Measurements from ENCODE around the gene PLCL1. TPM values are rescaled to one million over a fixed set of nuclear protein-coding genes. Genes with fewer than 3 reads are reported as not detected.

The PLCL1 gene
- total and polyA plus RNA-seq, 8 donors = 0.38 to 1.5 (median 0.73) TPM

DNA sequence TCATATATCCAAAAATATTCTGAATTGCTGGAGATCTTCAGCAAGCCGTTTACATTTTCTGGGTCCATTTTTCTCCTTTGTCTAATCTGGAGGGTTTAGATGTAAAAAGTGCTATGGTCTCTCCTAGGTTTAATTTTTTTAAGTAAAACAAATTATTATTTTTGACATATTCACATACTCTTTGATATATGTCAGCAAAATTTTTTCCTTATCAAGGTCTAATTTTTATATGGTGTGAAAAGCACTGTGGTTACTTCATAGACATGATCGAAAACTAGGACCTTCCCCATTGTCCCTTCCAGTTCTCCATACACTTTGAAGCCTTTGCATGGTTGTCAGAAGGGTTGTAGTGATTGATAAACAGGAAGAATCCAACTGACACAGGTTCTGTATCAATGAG lies 168.2 kb downstream of the PLCL1 start:
- Histone ChIP-seq H3K27me3 (no peaks in the 10 kb centered on the region), H3K27ac (no peak overlapping the region), H3K9me3 (no peaks in the 10 kb centered on the region), H3K4me3 (no peak overlapping the region), H3K4me1 (peaks cover 0 to 8% (median 0%) of the 10 kb centered on the region in 3 donors), H3K36me3 (no peaks in the 10 kb centered on the region)
- WGBS, 2 donors = 45 to 91% methylated on average over 2 of the region's 2 CpGs
- ATAC-seq = no peak
- no peak for DNase-seq
- TF ChIP-seq, protein P1, sequence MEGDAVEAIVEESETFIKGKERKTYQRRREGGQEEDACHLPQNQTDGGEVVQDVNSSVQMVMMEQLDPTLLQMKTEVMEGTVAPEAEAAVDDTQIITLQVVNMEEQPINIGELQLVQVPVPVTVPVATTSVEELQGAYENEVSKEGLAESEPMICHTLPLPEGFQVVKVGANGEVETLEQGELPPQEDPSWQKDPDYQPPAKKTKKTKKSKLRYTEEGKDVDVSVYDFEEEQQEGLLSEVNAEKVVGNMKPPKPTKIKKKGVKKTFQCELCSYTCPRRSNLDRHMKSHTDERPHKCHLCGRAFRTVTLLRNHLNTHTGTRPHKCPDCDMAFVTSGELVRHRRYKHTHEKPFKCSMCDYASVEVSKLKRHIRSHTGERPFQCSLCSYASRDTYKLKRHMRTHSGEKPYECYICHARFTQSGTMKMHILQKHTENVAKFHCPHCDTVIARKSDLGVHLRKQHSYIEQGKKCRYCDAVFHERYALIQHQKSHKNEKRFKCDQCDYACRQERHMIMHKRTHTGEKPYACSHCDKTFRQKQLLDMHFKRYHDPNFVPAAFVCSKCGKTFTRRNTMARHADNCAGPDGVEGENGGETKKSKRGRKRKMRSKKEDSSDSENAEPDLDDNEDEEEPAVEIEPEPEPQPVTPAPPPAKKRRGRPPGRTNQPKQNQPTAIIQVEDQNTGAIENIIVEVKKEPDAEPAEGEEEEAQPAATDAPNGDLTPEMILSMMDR (IDR thresholded peaks at IDR 0.05) = no peak
- FAIRE-seq = no peak
- intact Hi-C loops (cut with DNase I) = no loop called here

DNA sequence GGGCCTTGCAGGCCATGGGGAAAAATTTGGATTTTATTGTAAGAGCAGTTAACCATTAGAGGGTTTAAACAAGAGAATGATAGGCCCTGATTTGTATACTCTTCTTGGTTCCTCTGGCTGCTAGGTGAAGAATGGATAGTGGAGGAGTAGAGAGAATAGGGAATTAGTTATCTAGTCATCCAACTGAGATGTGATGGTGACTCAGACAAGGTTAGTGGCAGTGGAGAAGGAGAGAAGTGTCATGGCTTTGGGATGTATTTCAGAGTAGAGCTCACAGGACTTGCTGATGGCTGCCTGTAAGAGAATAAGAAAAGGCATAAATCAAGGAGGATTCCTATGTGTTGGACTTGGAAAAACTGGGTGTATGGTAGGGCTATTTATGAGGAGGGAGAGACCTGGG lies 169.4 kb downstream of the PLCL1 start:
- H3K4me3 ChIP-seq = no peak overlapping the region
- no peak for FAIRE-seq
- intact Hi-C loops (cut with DNase I) = no loop called here

DNA sequence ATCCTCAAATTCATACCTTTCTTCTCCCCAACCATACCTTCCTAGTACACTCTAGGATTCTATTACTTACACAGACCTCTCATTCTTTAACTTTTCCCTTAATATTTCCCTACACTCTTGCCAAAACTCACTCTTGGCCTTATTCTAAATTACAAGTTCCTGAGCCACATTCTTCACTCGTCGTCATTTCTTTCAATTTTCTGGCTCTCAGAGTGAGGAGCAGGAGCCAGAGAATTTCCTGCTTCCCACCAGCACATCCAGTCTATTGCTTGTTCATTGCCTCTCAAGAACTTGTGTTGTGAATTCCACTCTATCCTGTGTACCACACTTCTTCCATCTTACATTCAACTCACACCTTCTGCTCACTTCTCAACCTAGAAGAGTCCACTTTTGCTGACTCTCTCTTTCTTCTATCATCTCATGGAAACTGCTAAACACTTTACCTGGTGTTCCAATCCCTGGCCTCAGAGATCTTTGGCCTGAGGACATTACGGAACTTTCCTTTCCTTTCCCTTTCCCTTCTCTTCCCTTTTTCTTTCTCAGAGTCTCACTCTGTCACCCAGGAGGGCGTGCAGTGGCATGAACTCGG lies 171.6 kb downstream of the PLCL1 start:
- no peak for ATAC-seq
- DNase-seq = no peak
- intact Hi-C loops (cut with DNase I) = no loop called here
- Histone ChIP-seq H3K27me3 (no peaks in the 10 kb centered on the region), H3K4me3 (no peak overlapping the region), H3K36me3 (no peaks in the 10 kb centered on the region), H3K27ac (no peak overlapping the region), H3K4me1 (peaks cover 0 to 8% (median 0%) of the 10 kb centered on the region in 3 donors), H3K9me3 (no peaks in the 10 kb centered on the region)
- FAIRE-seq = no peak
- TF ChIP-seq, protein P1 (IDR thresholded peaks at IDR 0.05) = no peak
- WGBS, 2 donors = 69 to 71% methylated on average over 5 of the region's 5 CpGs

More for the DNA sequence above, 169.4 kb downstream of the PLCL1 start:
- no peak for DNase-seq
- H3K9me3 ChIP-seq = no peaks in the 10 kb centered on the region
- no peaks in the 10 kb centered on the region for H3K27me3 ChIP-seq
- H3K36me3 ChIP-seq = no peaks in the 10 kb centered on the region
- ATAC-seq = no peak
- H3K27ac ChIP-seq = no peak overlapping the region
- TF ChIP-seq, protein P1 (IDR thresholded peaks at IDR 0.05) = no peak
- H3K4me1 ChIP-seq = peaks cover 0 to 8% (median 0%) of the 10 kb centered on the region in 3 donors

DNA sequence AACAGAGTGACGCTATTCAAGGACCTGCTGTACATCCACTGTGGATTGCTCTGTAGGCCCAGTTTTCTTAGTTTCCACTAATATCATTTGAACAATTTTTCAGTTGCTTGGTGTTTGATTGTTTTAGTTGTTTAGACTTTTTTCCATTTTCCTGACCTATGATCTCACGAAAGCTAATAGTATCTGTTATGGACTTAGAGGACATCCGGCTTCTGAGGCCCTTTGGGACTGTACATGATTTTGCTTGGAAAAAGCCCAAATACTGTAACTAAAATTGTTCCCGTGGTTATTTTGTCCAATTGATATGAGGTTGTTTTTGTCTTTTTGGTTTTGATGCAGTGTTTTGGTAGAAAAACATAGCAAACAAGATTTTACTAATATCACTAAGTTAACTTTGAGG lies 174.6 kb downstream of the PLCL1 start:
- TF ChIP-seq, protein P1 (IDR thresholded peaks at IDR 0.05) = no peak
- DNase-seq = no peak
- no peak for FAIRE-seq
- intact Hi-C loops (cut with DNase I) = no loop called here
- H3K9me3 ChIP-seq = no peaks in the 10 kb centered on the region
- 83 to 90% methylated on average over 4 of the region's 4 CpGs for WGBS, 2 donors
- H3K4me1 ChIP-seq = no peaks in the 10 kb centered on the region
- no peaks in the 10 kb centered on the region for H3K27me3 ChIP-seq
- no peak for ATAC-seq
- no peaks in the 10 kb centered on the region for H3K36me3 ChIP-seq
- H3K27ac ChIP-seq = no peak overlapping the region
- H3K4me3 ChIP-seq = no peak overlapping the region

DNA sequence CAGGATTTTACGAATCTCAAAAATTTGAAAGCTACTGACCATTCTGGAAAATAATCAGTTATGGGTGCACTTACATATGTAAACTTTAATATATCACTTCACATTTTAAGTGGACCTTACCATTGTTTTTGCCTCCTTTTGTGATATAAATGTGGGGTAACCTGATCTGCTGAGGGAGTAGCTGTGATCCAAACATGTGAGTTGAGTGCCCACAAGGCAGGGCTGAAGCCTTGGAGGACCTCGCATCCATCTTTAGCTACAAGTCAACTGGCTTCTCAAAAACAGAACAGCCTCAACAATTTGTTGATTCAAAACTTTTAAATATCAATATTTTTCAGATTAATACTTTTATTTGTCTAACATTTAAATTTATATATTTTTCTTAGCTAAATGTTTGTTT lies 178.2 kb downstream of the PLCL1 start:
- intact Hi-C loops (cut with DNase I) = no loop called here
- ATAC-seq = no peak
- 85 to 86% methylated on average over 2 of the region's 2 CpGs for WGBS, 2 donors
- H3K36me3 ChIP-seq = no peaks in the 10 kb centered on the region
- H3K27me3 ChIP-seq = no peaks in the 10 kb centered on the region
- TF ChIP-seq, protein P1 (IDR thresholded peaks at IDR 0.05) = no peak
- H3K27ac ChIP-seq = no peak overlapping the region
- no peaks in the 10 kb centered on the region for H3K9me3 ChIP-seq
- no peaks in the 10 kb centered on the region for H3K4me1 ChIP-seq
- no peak for FAIRE-seq
- no peak overlapping the region for H3K4me3 ChIP-seq
- DNase-seq = no peak
